OCI-LY7 (cell line): ENCODE results near the gene RSPH6A.

Experiments
- EZH2phosphoT487 ChIP-seq: fragments of 200-600 bp; sonication (generic); IDR thresholded peaks from 2 replicates; pipeline ENCODE4 v1.6.1; 2018; ENCODE audit warnings: low read depth, borderline replicate concordance, mild to moderate bottlenecking, mixed run types, antibody characterized with exemption, low read length, moderate library complexity, mixed read lengths
- TF ChIP-seq, protein P1 (sequence below): fragments of 200-600 bp; sonication (generic); conservative IDR thresholded peaks from 2 replicates; pipeline ENCODE4 v1.5.1; 2014; ENCODE audit warnings: mild to moderate bottlenecking, antibody characterized with exemption, low read length, moderate library complexity, mixed read lengths

GRCh38 chr19:45821103-45821521 lies 6.0 kb upstream of the RSPH6A start:
- TF ChIP-seq, protein P1, sequence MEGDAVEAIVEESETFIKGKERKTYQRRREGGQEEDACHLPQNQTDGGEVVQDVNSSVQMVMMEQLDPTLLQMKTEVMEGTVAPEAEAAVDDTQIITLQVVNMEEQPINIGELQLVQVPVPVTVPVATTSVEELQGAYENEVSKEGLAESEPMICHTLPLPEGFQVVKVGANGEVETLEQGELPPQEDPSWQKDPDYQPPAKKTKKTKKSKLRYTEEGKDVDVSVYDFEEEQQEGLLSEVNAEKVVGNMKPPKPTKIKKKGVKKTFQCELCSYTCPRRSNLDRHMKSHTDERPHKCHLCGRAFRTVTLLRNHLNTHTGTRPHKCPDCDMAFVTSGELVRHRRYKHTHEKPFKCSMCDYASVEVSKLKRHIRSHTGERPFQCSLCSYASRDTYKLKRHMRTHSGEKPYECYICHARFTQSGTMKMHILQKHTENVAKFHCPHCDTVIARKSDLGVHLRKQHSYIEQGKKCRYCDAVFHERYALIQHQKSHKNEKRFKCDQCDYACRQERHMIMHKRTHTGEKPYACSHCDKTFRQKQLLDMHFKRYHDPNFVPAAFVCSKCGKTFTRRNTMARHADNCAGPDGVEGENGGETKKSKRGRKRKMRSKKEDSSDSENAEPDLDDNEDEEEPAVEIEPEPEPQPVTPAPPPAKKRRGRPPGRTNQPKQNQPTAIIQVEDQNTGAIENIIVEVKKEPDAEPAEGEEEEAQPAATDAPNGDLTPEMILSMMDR, result no peak
- TF ChIP-seq EZH2phosphoT487, result no peak
